Mesendoderm (in vitro differentiated cells): ENCODE results near the gene HNRNPDL.
"Not testable (repeated sequence)": the region's sequence is repeated elsewhere in the genome, so short reads cannot be mapped to it uniquely, and the experiment has no call there.

ENCODE experiments used
- DNase-seq: peaks from one replicate; pipeline ENCODE4 v3.0.0; 2013
- H2AK5ac ChIP-seq: 2 replicates; pipeline ENCODE4 v1.6.1; 2013; ENCODE audit warnings: low read length, inconsistent platforms
- H2BK120ac ChIP-seq: 2 replicates; pipeline ENCODE4 v1.6.1; 2013; ENCODE audit warnings: low read depth, mild to moderate bottlenecking, low read length, moderate library complexity, mixed read lengths
- H2BK15ac ChIP-seq: replicated peaks from 2 replicates; pipeline ENCODE4 v1.6.1; 2013; ENCODE audit warnings: low read depth, mild to moderate bottlenecking, moderate library complexity
- H2BK5ac ChIP-seq: 2 replicates; pipeline ENCODE4 v1.6.1; 2013; ENCODE audit warnings: low read length, inconsistent platforms
- H3K18ac ChIP-seq: 2 replicates; pipeline ENCODE4 v1.6.1; 2013; ENCODE audit warnings: mild to moderate bottlenecking, low read length, mixed read lengths
- H3K23ac ChIP-seq: one replicate; pipeline ENCODE4 v1.6.1; 2013; ENCODE audit warnings: low read length
- H3K27ac ChIP-seq: 2 replicates; pipeline ENCODE4 v1.5.1; 2013; ENCODE audit warnings: low read depth, mild to moderate bottlenecking, inconsistent platforms, low read length, moderate library complexity
- H3K27me3 ChIP-seq: 2 replicates; pipeline ENCODE4 v1.6.1; 2013; ENCODE audit warnings: low read length, control low read depth, mild to moderate bottlenecking, inconsistent platforms; ENCODE audit not compliant: insufficient read depth, poor library complexity
- H3K36me3 ChIP-seq: 2 replicates; pipeline ENCODE4 v1.6.1; 2013; ENCODE audit warnings: low read length, inconsistent platforms; ENCODE audit not compliant: control insufficient read depth, insufficient read depth
- H3K4ac ChIP-seq: one replicate; pipeline ENCODE4 v1.6.1; 2013; ENCODE audit warnings: low read depth, mild to moderate bottlenecking, low read length, moderate library complexity
- H3K4me1 ChIP-seq: 2 replicates; pipeline ENCODE4 v1.6.1; 2013; ENCODE audit warnings: low read depth, low read length, inconsistent platforms; ENCODE audit not compliant: control insufficient read depth
- H3K4me2 ChIP-seq: 2 replicates; pipeline ENCODE4 v1.6.1; 2013; ENCODE audit warnings: low read length
- H3K4me3 ChIP-seq: 2 replicates; pipeline ENCODE4 v1.5.1; 2013; ENCODE audit warnings: mild to moderate bottlenecking, low read length
- H3K56ac ChIP-seq: one replicate; pipeline ENCODE4 v1.6.1; 2013; ENCODE audit warnings: low read length
- H3K79me1 ChIP-seq: 2 replicates; pipeline ENCODE4 v1.6.1; 2013; ENCODE audit warnings: low read length, inconsistent platforms
- H3K79me2 ChIP-seq: 2 replicates; pipeline ENCODE4 v1.6.1; 2013; ENCODE audit warnings: mild to moderate bottlenecking, low read length; ENCODE audit not compliant: control insufficient read depth, insufficient read depth
- H3K9ac ChIP-seq: 2 replicates; pipeline ENCODE4 v1.6.1; 2013; ENCODE audit warnings: low read length, inconsistent platforms
- H4K5ac ChIP-seq: one replicate; pipeline ENCODE4 v1.6.1; 2013; ENCODE audit warnings: low read length
- H4K8ac ChIP-seq: one replicate; pipeline ENCODE4 v1.6.1; 2013; ENCODE audit warnings: low read depth, mild to moderate bottlenecking, control low read depth, low read length, moderate library complexity
- WGBS: extraction: QIAGEN DNeasy Blood & Tissue Kit; methylation state at CpG from one replicate; pipeline ENCODE4 v1.1.7; 2013; ENCODE audit warnings: low lambda C conversion rate, missing lambda C conversion rate; ENCODE audit not compliant: insufficient coverage; ENCODE audit errors: extremely low coverage; 5-methylcytosine and 5-hydroxymethylcytosine counted together

The HNRNPDL gene

GRCh38 chr4:82397527-82397926, 32.7 kb downstream of the HNRNPDL start:
- H2BK120ac ChIP-seq = no peak overlapping the region
- no CpG with 5 or more reads among the region's 3 CpGs for WGBS
- no peak overlapping the region for H3K27ac ChIP-seq
- H2BK15ac ChIP-seq = no peak overlapping the region
- H3K18ac ChIP-seq = no peak overlapping the region
- H3K36me3 ChIP-seq = no peaks in the 10 kb centered on the region
- no peak overlapping the region for H4K8ac ChIP-seq
- no peak overlapping the region for H3K23ac ChIP-seq
- H3K4me2 ChIP-seq = no peak overlapping the region
- no peak for DNase-seq
- H3K4ac ChIP-seq = no peak overlapping the region
- H2AK5ac ChIP-seq = no peak overlapping the region
- H3K79me2 ChIP-seq = no peaks in the 10 kb centered on the region
- H3K79me1 ChIP-seq = no peaks in the 10 kb centered on the region
- H3K4me1 ChIP-seq = no peaks in the 10 kb centered on the region
- no peaks in the 10 kb centered on the region for H3K27me3 ChIP-seq
- H4K5ac ChIP-seq = no peak overlapping the region
- H3K56ac ChIP-seq = no peak overlapping the region
- no peak overlapping the region for H2BK5ac ChIP-seq
- H3K4me3 ChIP-seq = no peak overlapping the region
- H3K9ac ChIP-seq = no peak overlapping the region

- Histone ChIP-seq H3K27ac (no peak overlapping the region), H3K4me2 (no peak overlapping the region), H3K79me1 (no peaks in the 10 kb centered on the region), H4K8ac (no peak overlapping the region), H2BK5ac (no peak overlapping the region), H3K4me1 (no peaks in the 10 kb centered on the region), H3K36me3 (no peaks in the 10 kb centered on the region), H3K27me3 (no peaks in the 10 kb centered on the region), H3K4ac (no peak overlapping the region), H3K23ac (no peak overlapping the region), H2BK15ac (no peak overlapping the region), H3K56ac (no peak overlapping the region), H2BK120ac (no peak overlapping the region), H2AK5ac (no peak overlapping the region), H3K18ac (no peak overlapping the region), H3K4me3 (no peak overlapping the region), H3K9ac (no peak overlapping the region), H4K5ac (no peak overlapping the region), H3K79me2 (no peaks in the 10 kb centered on the region)
- no CpG with 5 or more reads among the region's 3 CpGs for WGBS
- DNase-seq = peak; percentile 27
Observed at GRCh38 chr4:82394896-82395295, 35.4 kb downstream of the HNRNPDL start.

GRCh38 chr4:82390061-82390460, 40.2 kb downstream of the HNRNPDL start:
- not testable (repeated sequence) for H3K79me1 ChIP-seq, H2BK5ac ChIP-seq, H3K79me2 ChIP-seq, H3K4me2 ChIP-seq, H3K4me3 ChIP-seq, H3K23ac ChIP-seq, DNase-seq, H3K4ac ChIP-seq, H3K56ac ChIP-seq, H4K5ac ChIP-seq, H3K4me1 ChIP-seq, H3K27ac ChIP-seq, H2BK15ac ChIP-seq, H3K18ac ChIP-seq, H3K36me3 ChIP-seq, H2AK5ac ChIP-seq, H4K8ac ChIP-seq, H2BK120ac ChIP-seq, H3K9ac ChIP-seq, H3K27me3 ChIP-seq
- no CpG with 5 or more reads among the region's 9 CpGs for WGBS

GRCh38 chr4:82388405-82388804, 41.9 kb downstream of the HNRNPDL start:
- no peak overlapping the region for H2BK5ac ChIP-seq
- no peak overlapping the region for H3K9ac ChIP-seq
- H3K18ac ChIP-seq = no peak overlapping the region
- no peak overlapping the region for H2AK5ac ChIP-seq
- no peak overlapping the region for H3K4me3 ChIP-seq
- H3K23ac ChIP-seq = no peak overlapping the region
- H4K8ac ChIP-seq = no peak overlapping the region
- H3K27me3 ChIP-seq = no peaks in the 10 kb centered on the region
- H3K56ac ChIP-seq = no peak overlapping the region
- H4K5ac ChIP-seq = no peak overlapping the region
- H3K4me2 ChIP-seq = no peak overlapping the region
- no peak for DNase-seq
- H3K79me1 ChIP-seq = no peaks in the 10 kb centered on the region
- no peaks in the 10 kb centered on the region for H3K36me3 ChIP-seq
- H3K4me1 ChIP-seq = no peaks in the 10 kb centered on the region
- no peak overlapping the region for H3K4ac ChIP-seq
- WGBS = no CpG with 5 or more reads among the region's 1 CpG
- H2BK15ac ChIP-seq = no peak overlapping the region
- H2BK120ac ChIP-seq = no peak overlapping the region
- H3K79me2 ChIP-seq = no peaks in the 10 kb centered on the region
- H3K27ac ChIP-seq = no peak overlapping the region

GRCh38 chr4:82386312-82386711, 44.0 kb downstream of the HNRNPDL start:
- H3K79me2 ChIP-seq, H3K79me1 ChIP-seq, H3K4me2 ChIP-seq, H3K4me1 ChIP-seq, H2BK5ac ChIP-seq, H4K5ac ChIP-seq, H2BK120ac ChIP-seq, H3K23ac ChIP-seq, H3K36me3 ChIP-seq, H3K9ac ChIP-seq, H2AK5ac ChIP-seq, H2BK15ac ChIP-seq, H4K8ac ChIP-seq, H3K56ac ChIP-seq, H3K4ac ChIP-seq, H3K18ac ChIP-seq, H3K27ac ChIP-seq, H3K4me3 ChIP-seq, DNase-seq, H3K27me3 ChIP-seq: not testable (repeated sequence)
- WGBS = no CpG with 5 or more reads among the region's 8 CpGs

GRCh38 chr4:82382751-82383150, 47.5 kb downstream of the HNRNPDL start:
- no peak overlapping the region for H2BK120ac ChIP-seq
- no peak overlapping the region for H3K23ac ChIP-seq
- H3K56ac ChIP-seq = no peak overlapping the region
- no peaks in the 10 kb centered on the region for H3K36me3 ChIP-seq
- no peak overlapping the region for H3K18ac ChIP-seq
- H3K79me2 ChIP-seq = no peaks in the 10 kb centered on the region
- H4K8ac ChIP-seq = no peak overlapping the region
- no peak overlapping the region for H2BK5ac ChIP-seq
- H3K27me3 ChIP-seq = no peaks in the 10 kb centered on the region
- no peak for DNase-seq
- H3K4me2 ChIP-seq = no peak overlapping the region
- H4K5ac ChIP-seq = no peak overlapping the region
- H3K4ac ChIP-seq = no peak overlapping the region
- H2AK5ac ChIP-seq = no peak overlapping the region
- H3K79me1 ChIP-seq = peaks cover 5% of the 10 kb centered on the region
- no peak overlapping the region for H3K9ac ChIP-seq
- no peak overlapping the region for H3K4me3 ChIP-seq
- no peak overlapping the region for H2BK15ac ChIP-seq
- no peak overlapping the region for H3K27ac ChIP-seq
- no peaks in the 10 kb centered on the region for H3K4me1 ChIP-seq
- no CpG with 5 or more reads among the region's 2 CpGs for WGBS
